ENCODE results near the gene SEMA3B. TPM values are rescaled to one million over a fixed set of nuclear protein-coding genes. Genes with fewer than 3 reads are reported as not detected.
"Not testable (repeated sequence)": the region's sequence is repeated elsewhere in the genome, so short reads cannot be mapped to it uniquely, and the experiment has no call there.

SEMA3B gene
- total RNA-seq, 4 donors from 2014 or later, result 2.9 to 5.2 (median 4.1) TPM

- TF ChIP-seq EP300 (IDR thresholded peaks at IDR 0.05) (no peak), POLR2AphosphoS5 (IDR thresholded peaks at IDR 0.05) (no peak), POLR2A (IDR thresholded peaks at IDR 0.05) (no peak)
- TF ChIP-seq, protein P1, sequence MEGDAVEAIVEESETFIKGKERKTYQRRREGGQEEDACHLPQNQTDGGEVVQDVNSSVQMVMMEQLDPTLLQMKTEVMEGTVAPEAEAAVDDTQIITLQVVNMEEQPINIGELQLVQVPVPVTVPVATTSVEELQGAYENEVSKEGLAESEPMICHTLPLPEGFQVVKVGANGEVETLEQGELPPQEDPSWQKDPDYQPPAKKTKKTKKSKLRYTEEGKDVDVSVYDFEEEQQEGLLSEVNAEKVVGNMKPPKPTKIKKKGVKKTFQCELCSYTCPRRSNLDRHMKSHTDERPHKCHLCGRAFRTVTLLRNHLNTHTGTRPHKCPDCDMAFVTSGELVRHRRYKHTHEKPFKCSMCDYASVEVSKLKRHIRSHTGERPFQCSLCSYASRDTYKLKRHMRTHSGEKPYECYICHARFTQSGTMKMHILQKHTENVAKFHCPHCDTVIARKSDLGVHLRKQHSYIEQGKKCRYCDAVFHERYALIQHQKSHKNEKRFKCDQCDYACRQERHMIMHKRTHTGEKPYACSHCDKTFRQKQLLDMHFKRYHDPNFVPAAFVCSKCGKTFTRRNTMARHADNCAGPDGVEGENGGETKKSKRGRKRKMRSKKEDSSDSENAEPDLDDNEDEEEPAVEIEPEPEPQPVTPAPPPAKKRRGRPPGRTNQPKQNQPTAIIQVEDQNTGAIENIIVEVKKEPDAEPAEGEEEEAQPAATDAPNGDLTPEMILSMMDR (IDR thresholded peaks at IDR 0.05), result no peak
- H3K9me3 ChIP-seq, result no peaks in the 10 kb centered on the region
- DNase-seq (ENCODE audit: low spot score in 2 of 2), result no peak
- peaks cover 18% of the 10 kb centered on the region for H3K4me1 ChIP-seq
- no peak overlapping the region for H3K4me3 ChIP-seq
- H3K27ac ChIP-seq, result no peak overlapping the region
- no peaks in the 10 kb centered on the region for H3K27me3 ChIP-seq
- no peaks in the 10 kb centered on the region for H3K36me3 ChIP-seq
- 80% methylated on average over 1 of the region's 1 CpG for WGBS
Observed at GRCh38 chr3:50222169-50222528, 46.8 kb upstream of the SEMA3B start.

GRCh38 chr3:50224639-50225038, 44.3 kb upstream of the SEMA3B start:
- Histone ChIP-seq H3K27me3 (no peaks in the 10 kb centered on the region), H3K9me3 (no peaks in the 10 kb centered on the region), H3K27ac (no peak overlapping the region), H3K4me3 (no peak overlapping the region), H3K4me1 (peaks cover 37% of the 10 kb centered on the region), H3K36me3 (no peaks in the 10 kb centered on the region)
- 62% methylated on average over 5 of the region's 5 CpGs for WGBS
- DNase-seq (ENCODE audit: low spot score in 2 of 2), result no peak
- TF ChIP-seq POLR2AphosphoS5 (IDR thresholded peaks at IDR 0.05) (no peak), EP300 (IDR thresholded peaks at IDR 0.05) (no peak), POLR2A (IDR thresholded peaks at IDR 0.05) (no peak)
- TF ChIP-seq, protein P1 (IDR thresholded peaks at IDR 0.05), result no peak

- Histone ChIP-seq H3K4me1 (peaks cover 45% of the 10 kb centered on the region), H3K36me3 (no peaks in the 10 kb centered on the region), H3K9me3 (no peaks in the 10 kb centered on the region), H3K27me3 (no peaks in the 10 kb centered on the region), H3K27ac (peak overlapping the region; percentile 69), H3K4me3 (peak overlapping the region; percentile 80)
- 0% methylated on average over 17 of the region's 40 CpGs for WGBS
- peak in 1 of 2 donors; percentile 85 for DNase-seq (ENCODE audit: low spot score in 2 of 2)
- TF ChIP-seq POLR2A (IDR thresholded peaks at IDR 0.05) (no peak), POLR2AphosphoS5 (IDR thresholded peaks at IDR 0.05) (no peak)
Observed at GRCh38 chr3:50226888-50227389, 42.0 kb upstream of the SEMA3B start.

- Histone ChIP-seq H3K27ac (peak overlapping the region; percentile 69), H3K4me1 (peaks cover 45% of the 10 kb centered on the region), H3K9me3 (no peaks in the 10 kb centered on the region), H3K27me3 (no peaks in the 10 kb centered on the region), H3K36me3 (no peaks in the 10 kb centered on the region), H3K4me3 (peak overlapping the region; percentile 80)
- WGBS, result 2% methylated on average over 34 of the region's 51 CpGs
- DNase-seq (ENCODE audit: low spot score in 2 of 2), result peak; percentile 92 to 94
- TF ChIP-seq, protein P1 (IDR thresholded peaks at IDR 0.05), result peak; percentile 67 to 97
- no peak for TF ChIP-seq POLR2A (IDR thresholded peaks at IDR 0.05)
- peak; percentile 37 to 56 (median 49) for TF ChIP-seq POLR2AphosphoS5 (IDR thresholded peaks at IDR 0.05)
Observed at GRCh38 chr3:50227390-50228183, 41.4 kb upstream of the SEMA3B start.

- 30% methylated on average over 15 of the region's 15 CpGs for WGBS
- H3K36me3 ChIP-seq; H3K9me3 ChIP-seq; DNase-seq (ENCODE audit: low spot score in 2 of 2); H3K27me3 ChIP-seq: not testable (repeated sequence)
- Histone ChIP-seq H3K4me3 (peak overlapping the region; percentile 80), H3K4me1 (peaks cover 45% of the 10 kb centered on the region), H3K27ac (peak overlapping the region; percentile 69)
Observed at GRCh38 chr3:50228184-50228763, 40.7 kb upstream of the SEMA3B start.

DNA sequence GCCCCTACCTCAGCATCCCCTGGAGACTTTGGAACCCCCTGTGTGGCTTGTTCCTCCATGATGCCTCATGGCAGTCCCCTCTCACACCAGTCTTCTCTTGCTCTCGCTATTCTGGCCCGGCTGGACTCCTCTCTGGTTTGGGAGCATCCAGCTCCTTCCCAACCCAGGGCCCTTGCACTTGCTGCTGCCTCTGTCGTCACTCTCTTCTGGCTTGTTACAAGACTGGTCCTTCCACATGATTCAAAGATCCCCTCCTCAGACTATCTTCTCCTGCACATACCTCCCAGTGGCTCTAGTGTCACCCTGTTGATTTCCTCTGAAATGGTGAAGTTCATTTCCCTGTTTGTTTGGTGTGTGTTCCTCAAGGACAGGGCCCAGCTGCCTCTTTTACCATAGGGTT, 39.5 kb upstream of the SEMA3B start:
- TF ChIP-seq POLR2AphosphoS5 (IDR thresholded peaks at IDR 0.05) (no peak), EP300 (IDR thresholded peaks at IDR 0.05) (no peak), POLR2A (IDR thresholded peaks at IDR 0.05) (no peak)
- TF ChIP-seq, protein P1 (IDR thresholded peaks at IDR 0.05), result no peak
- DNase-seq (ENCODE audit: low spot score in 2 of 2), result no peak
- H3K4me3 ChIP-seq, result no peak overlapping the region
- H3K4me1 ChIP-seq, result peaks cover 47% of the 10 kb centered on the region
- peak overlapping the region; percentile 37 for H3K27ac ChIP-seq
- no peaks in the 10 kb centered on the region for H3K27me3 ChIP-seq
- WGBS, result 67% methylated on average over 1 of the region's 3 CpGs
- no peaks in the 10 kb centered on the region for H3K36me3 ChIP-seq
- no peaks in the 10 kb centered on the region for H3K9me3 ChIP-seq
